ENCODE measurements around the gene PPIE. TPM values are rescaled to one million over a fixed set of nuclear protein-coding genes. Genes with fewer than 3 reads are reported as not detected.
A peak's percentile ranks its signal among the peaks of the same experiment; 100 is the strongest.

The PPIE gene
- total RNA-seq, 1 experiment from 2014 or later, result 62.8 TPM

DNA sequence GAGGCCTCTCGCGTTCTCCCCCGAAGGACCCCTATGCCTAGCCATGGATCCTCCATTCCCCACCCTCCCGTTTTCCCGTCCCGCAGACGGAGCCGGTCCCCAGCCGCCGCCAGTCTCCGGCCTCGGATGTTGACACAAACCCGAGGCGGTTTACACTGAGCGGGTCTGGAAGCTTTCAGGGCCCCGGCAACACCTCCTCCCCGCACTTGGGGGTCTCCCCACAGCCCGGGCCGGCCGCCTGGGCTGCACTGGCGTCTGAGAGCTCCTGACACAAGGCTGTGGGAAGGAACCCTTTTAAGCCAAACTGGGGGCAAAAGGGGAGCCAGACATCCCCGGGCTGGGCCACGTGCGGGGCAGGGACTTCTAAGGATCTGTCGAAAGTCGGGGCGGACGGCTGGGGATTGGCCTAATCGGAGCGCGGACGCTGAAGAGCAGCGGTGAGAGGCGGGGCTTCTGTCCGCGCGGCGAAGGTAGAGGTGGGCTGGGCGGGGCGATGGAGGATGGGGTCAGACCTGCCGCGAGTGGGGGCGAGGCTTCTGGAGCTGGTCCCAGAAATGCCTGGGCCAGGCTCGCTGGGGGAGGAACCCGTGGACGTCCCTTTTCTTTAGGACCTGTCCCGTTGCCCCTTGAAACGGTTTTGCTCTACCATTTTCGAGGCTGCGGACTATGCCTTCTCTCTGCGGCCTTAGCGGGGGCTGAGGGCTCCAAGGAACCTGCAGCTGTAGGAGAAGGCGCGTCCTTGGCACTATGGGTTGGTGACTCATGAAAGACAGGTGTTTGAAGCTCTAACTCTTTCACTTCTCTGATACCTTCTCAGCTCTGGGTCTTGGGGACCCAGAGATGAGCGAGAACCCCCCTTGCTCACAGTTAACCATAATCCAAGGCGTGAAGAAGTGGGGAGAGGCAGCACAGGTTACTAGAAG, 46.3 kb upstream of the PPIE start:
- TF ChIP-seq EZH2 (IDR thresholded peaks at IDR 0.05; ENCODE audit: borderline replicate concordance, low read depth, low read length, poor library complexity, severe bottlenecking), result peak; percentile 80
- TF ChIP-seq, protein P1, sequence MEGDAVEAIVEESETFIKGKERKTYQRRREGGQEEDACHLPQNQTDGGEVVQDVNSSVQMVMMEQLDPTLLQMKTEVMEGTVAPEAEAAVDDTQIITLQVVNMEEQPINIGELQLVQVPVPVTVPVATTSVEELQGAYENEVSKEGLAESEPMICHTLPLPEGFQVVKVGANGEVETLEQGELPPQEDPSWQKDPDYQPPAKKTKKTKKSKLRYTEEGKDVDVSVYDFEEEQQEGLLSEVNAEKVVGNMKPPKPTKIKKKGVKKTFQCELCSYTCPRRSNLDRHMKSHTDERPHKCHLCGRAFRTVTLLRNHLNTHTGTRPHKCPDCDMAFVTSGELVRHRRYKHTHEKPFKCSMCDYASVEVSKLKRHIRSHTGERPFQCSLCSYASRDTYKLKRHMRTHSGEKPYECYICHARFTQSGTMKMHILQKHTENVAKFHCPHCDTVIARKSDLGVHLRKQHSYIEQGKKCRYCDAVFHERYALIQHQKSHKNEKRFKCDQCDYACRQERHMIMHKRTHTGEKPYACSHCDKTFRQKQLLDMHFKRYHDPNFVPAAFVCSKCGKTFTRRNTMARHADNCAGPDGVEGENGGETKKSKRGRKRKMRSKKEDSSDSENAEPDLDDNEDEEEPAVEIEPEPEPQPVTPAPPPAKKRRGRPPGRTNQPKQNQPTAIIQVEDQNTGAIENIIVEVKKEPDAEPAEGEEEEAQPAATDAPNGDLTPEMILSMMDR (conservative IDR thresholded peaks at IDR 0.05; ENCODE audit: low read depth, low read length), result no peak
- intact Hi-C loops (cut with micrococcal nuclease; ENCODE audit: unreplicated experiment), result loop anchor here (2.0 kb wide), 1 partner anchor 34 kb away; no protein-coding TSS in a partner anchor
- peaks cover 11% of the 10 kb centered on the region for H3K4me1 ChIP-seq (ENCODE audit: insufficient read depth, low read length, poor library complexity, severe bottlenecking)
- H3K27ac ChIP-seq (ENCODE audit: low read depth, low read length, poor library complexity, severe bottlenecking), result no peak overlapping the region
- peak overlapping the region; percentile 39 for H3K4me3 ChIP-seq (ENCODE audit: low read depth, low read length, poor library complexity, severe bottlenecking)
- H3K27me3 ChIP-seq (replicated peaks; ENCODE audit: insufficient read depth, low read depth, low read length, poor library complexity), result peaks cover 75% of the 10 kb centered on the region
- no peaks in the 10 kb centered on the region for H3K36me3 ChIP-seq (ENCODE audit: insufficient read depth, low read length, poor library complexity, severe bottlenecking)
- ChIA-PET CTCF (no interaction called here), POLR2A (ENCODE audit: low non-redundant PET) (no interaction called here)
- no TSS peak for BruUV-seq (replicated peaks)
- H3K9me3 ChIP-seq (ENCODE audit: low read depth, low read length, poor library complexity, severe bottlenecking), result no peaks in the 10 kb centered on the region
- DNase-seq (ENCODE audit: low spot score), result no peak

DNA sequence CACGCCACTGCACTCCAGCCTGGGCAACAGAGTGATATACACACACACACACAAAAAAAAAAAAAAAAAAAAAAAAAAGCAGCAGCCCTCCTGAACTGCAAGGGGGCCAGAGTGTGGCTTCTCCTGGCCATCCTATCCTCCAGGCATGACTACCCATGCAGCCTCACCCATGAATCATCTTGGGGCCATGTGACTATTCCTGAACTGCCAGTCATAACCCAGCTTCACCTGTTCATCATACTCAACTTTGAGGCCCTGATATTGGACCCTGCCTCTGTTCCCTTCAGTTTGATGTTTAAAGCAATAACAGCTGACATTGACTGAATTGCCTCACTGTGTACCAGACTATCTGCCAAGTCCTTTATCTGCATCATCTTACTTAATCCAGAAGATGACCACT, 44.7 kb upstream of the PPIE start:
- no peak for DNase-seq (ENCODE audit: low spot score)
- Histone ChIP-seq H3K9me3 (ENCODE audit: low read depth, low read length, poor library complexity, severe bottlenecking) (no peaks in the 10 kb centered on the region), H3K4me3 (ENCODE audit: low read depth, low read length, poor library complexity, severe bottlenecking) (no peak overlapping the region), H3K27me3 (replicated peaks; ENCODE audit: insufficient read depth, low read depth, low read length, poor library complexity) (peaks cover 75% of the 10 kb centered on the region), H3K36me3 (ENCODE audit: insufficient read depth, low read length, poor library complexity, severe bottlenecking) (no peaks in the 10 kb centered on the region), H3K27ac (ENCODE audit: low read depth, low read length, poor library complexity, severe bottlenecking) (no peak overlapping the region), H3K4me1 (ENCODE audit: insufficient read depth, low read length, poor library complexity, severe bottlenecking) (peaks cover 11% of the 10 kb centered on the region)
- TF ChIP-seq, protein P1 (conservative IDR thresholded peaks at IDR 0.05; ENCODE audit: low read depth, low read length), result no peak
- no peak for TF ChIP-seq EZH2 (IDR thresholded peaks at IDR 0.05; ENCODE audit: borderline replicate concordance, low read depth, low read length, poor library complexity, severe bottlenecking)
- BruUV-seq (replicated peaks), result no TSS peak
- ChIA-PET POLR2A (ENCODE audit: low non-redundant PET) (no interaction called here), CTCF (no interaction called here)
- intact Hi-C loops (cut with micrococcal nuclease; ENCODE audit: unreplicated experiment), result no loop called here

DNA sequence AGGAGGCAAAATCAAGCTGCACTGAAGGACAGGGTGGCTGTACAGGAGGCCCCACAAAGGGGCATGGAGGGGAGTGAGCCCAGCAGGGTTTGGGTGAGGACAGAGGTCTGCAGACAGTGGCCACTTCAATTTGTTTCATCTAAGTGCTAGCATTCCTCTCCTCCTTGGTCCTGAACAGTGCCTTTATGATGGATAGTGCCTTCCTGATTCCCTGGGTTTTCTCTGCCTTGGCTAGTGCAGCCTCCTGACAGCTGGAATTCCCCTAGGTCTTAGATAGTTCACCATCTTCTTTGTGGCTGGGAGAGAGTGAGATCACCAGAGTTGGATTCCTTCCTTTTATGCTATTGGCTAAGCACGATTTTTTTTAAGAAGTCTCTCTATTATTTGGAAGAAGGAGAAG, 43.7 kb upstream of the PPIE start:
- POLR2A ChIA-PET (ENCODE audit: low non-redundant PET), result no interaction called here
- DNase-seq (ENCODE audit: low spot score), result no peak

More for the DNA sequence above, 43.7 kb upstream of the PPIE start:
- H3K36me3 ChIP-seq (ENCODE audit: insufficient read depth, low read length, poor library complexity, severe bottlenecking), result no peaks in the 10 kb centered on the region
- intact Hi-C loops (cut with micrococcal nuclease; ENCODE audit: unreplicated experiment), result no loop called here
- no peaks in the 10 kb centered on the region for H3K9me3 ChIP-seq (ENCODE audit: low read depth, low read length, poor library complexity, severe bottlenecking)
- CTCF ChIA-PET, result no interaction called here
- no TSS peak for BruUV-seq (replicated peaks)
- H3K4me3 ChIP-seq (ENCODE audit: low read depth, low read length, poor library complexity, severe bottlenecking), result no peak overlapping the region
- TF ChIP-seq, protein P1 (conservative IDR thresholded peaks at IDR 0.05; ENCODE audit: low read depth, low read length), result no peak
- no peak for TF ChIP-seq EZH2 (IDR thresholded peaks at IDR 0.05; ENCODE audit: borderline replicate concordance, low read depth, low read length, poor library complexity, severe bottlenecking)
- peaks cover 11% of the 10 kb centered on the region for H3K4me1 ChIP-seq (ENCODE audit: insufficient read depth, low read length, poor library complexity, severe bottlenecking)
- H3K27ac ChIP-seq (ENCODE audit: low read depth, low read length, poor library complexity, severe bottlenecking), result no peak overlapping the region
- H3K27me3 ChIP-seq (replicated peaks; ENCODE audit: insufficient read depth, low read depth, low read length, poor library complexity), result peaks cover 67% of the 10 kb centered on the region
